Ecto neural progenitor cell (in vitro differentiated cells): Measurements from ENCODE around the gene TMEM213.
"Not testable (repeated sequence)": the region's sequence is repeated elsewhere in the genome, so short reads cannot be mapped to it uniquely, and the experiment has no call there.

Source experiments
- DNase-seq: peaks from one replicate; pipeline ENCODE4 v3.0.0-alpha.2; 2018; ENCODE audit warnings: low spot score

Gene TMEM213

DNA sequence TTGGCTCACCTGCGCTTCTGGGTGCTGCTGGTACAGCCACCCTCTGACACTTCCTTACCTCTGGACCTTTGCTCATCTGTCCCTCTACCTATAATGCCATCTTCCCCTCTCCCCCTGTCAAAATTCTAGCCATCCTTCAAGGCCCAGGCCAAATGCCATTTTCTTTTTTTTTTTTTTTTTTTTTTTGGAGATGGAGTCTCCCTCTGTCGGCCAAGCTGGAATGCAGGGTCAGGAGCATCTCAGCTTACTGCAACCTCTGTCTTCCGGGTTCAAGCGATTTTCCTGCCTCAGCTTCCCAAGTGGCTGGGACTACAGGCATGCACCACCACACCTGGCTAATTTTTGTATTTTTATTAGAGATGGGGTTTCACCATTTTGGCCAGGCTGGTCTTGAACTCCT is 748 bp upstream of the TMEM213 start:
- not testable (repeated sequence) for DNase-seq

DNA sequence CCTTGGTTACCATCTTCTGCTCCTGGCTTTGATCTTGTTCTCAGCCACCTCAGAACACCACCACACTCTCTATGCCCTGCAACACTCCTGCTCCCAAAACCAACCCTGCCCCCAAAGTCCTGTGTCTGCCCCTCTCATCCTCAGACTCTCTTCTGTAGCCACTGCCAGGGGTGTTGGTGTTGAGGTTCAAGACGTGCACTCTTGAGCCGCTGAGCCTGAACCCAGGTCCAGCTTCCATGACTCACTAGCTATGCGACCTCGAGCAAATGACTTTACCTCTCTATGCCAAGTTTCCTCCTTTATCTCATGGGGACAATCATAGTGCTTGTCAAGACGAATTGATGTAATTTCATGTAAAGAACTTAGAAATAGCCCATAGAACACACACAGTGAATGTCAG is 1.0 kb downstream of the TMEM213 start:
- no peak for DNase-seq

DNA sequence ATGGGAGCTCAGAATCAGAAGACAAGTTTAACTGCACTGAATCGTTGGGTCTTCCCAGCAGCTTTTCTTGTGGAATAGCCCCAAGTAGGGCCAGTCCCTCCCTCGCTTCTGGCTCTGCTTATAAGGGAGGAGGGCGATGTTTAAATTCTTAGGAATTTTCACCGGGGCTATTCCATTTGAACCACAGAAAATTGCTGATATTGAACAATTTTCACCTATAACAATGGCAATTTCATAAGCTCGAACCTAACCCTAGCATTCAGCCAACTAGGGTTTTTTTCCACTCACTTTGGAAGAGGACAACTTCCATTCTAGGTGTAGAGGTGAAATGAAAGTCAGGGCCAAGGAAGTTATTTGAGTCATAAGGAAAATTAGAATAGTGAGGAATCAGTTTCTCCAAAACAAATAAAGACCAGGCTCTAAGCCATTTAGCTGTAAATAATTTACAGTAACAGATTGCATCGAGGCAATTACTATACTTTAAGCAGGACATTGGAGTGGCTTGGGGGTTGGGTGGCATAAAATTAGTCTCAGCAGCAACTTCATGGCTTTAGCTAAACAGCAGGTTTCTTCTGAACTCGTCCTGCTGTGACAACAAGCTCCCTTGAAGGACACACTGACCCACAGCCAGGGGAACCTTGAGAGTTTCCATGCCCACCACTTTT is 1.7 kb downstream of the TMEM213 start:
- no peak for DNase-seq

DNA sequence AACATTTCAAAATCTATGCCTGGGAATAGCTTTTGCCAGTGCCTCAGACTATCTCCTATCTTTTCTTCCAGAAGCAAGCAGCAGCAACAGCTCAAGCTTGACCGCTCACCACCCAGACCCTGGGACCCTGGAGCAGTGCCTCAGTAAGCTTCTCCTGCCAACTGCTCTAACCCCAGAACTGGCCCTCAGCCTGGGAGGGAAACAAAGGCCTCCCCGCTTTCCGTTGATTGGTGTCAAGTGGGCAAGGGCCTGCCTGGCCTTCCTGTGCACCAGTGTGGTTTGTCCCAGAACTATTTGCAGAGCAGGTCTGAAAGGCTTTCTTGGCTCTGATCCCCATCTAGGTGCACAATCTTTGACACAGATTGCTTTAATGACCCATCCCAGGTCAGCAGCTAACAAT is 3.5 kb downstream of the TMEM213 start:
- DNase-seq, result no peak

DNA sequence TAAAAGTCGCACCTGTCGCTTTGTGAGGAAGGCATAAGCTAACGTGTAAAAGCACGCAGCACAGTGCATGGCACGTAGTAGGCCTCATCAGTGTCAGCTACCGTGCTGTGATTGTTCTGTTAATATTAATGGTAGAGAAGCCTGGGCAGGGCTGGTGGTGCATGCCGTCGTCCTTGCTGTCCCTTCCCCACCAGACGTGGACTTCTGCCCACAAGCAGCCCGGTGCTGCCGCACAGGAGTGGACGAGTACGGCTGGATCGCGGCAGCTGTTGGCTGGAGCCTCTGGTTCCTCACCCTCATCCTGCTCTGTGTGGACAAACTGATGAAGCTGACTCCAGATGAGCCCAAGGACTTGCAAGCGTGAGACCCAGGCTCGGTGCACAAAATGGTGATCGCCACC is 4.9 kb downstream of the TMEM213 start:
- DNase-seq, result no peak

DNA sequence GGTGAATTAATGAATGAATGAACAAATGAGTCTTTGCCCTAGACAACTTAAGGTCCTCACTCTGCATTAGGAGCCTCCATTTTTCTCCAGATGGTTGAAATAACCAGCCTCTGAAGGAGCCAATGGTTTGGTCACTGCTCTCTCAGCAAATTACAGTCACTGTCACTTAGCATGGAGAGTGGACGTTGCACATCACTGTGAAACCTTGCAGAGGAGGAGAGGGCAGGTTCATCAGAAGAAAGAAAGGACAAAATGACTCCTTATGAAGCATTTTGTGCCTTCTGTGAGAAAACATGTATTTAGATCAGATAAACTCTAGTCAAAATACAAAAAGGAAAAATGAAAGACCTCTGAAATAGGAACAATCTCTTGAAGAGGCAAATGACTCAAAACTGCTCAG is 6.8 kb downstream of the TMEM213 start:
- no peak for DNase-seq

DNA sequence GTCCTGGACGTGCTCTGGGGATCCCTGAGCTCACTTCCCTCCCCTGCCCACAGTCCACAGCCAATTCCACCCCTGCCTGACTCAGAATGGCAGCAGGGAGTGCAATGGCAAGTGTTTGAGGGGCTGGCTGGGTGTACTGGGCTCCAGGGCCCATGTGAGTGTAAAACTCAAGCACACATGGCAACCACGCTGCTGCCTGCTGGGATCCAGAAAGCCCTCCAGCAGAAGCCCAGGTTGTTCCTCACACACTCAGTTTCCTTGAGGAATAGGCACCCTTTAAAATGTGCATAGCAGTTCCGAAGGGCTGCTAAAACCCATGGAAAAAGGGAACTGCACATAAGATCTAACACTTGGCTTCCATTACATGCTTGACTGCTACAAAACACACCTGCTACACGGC is 11.6 kb downstream of the TMEM213 start:
- no peak for DNase-seq

DNA sequence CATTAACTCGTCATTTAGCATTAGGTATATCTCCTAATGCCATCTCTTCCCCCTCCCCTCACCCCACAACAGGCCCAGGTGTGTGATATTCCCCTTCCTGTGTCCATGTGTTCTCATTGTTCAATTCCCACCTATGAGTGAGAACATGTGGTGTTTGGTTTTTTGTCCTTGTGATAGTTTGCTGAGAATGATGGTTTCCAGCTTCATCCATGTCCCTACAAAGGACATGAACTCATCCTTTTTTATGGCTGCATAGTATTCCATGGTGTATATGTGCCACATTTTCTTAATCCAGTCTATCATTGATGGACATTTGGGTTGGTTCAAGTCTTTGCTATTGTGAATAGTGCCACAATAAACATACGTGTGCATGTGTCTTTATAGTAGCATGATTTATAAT is 13.5 kb downstream of the TMEM213 start:
- not testable (repeated sequence) for DNase-seq

DNA sequence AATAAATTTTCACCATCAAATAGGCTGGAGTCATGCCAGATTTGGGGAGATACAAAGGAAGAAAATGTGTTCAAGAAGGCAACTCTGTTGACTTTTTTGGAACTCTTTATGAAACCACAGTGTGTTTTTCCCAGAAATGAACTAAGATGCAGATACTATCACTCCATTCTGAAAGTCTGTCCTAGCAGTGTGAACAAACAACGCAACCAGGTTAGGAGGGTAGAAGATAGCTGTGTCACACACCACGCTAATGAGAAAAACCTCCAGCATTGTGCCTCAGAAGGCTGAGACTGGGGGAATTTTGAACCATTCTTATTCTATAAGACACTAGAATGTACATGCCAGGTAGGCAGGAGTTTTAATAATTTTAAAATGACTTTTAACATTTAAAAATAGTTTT is 16.2 kb downstream of the TMEM213 start:
- no peak for DNase-seq

DNA sequence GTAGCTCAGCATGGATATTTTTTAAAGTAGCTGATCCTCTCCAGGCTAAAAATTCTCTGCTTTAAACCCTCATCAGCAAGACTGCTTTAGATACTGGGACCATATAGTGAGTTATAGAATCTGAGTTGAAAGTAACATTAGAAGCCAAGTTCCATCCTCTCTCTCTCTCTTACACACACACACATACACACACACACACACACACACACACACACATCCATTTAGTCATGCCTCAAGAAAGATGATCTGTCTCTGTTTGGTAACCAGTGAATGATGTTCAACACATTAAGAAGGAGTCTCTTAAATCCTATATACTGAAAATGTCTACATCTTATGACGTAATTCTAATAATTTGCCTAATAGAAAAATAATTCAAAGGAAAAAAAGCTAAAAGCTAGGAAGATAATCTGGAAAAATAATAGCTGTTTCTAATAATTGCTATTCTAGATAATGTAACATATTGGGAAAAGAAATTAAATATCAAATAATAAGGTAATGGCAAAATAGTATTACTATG is 17.1 kb downstream of the TMEM213 start:
- DNase-seq, result no peak

DNA sequence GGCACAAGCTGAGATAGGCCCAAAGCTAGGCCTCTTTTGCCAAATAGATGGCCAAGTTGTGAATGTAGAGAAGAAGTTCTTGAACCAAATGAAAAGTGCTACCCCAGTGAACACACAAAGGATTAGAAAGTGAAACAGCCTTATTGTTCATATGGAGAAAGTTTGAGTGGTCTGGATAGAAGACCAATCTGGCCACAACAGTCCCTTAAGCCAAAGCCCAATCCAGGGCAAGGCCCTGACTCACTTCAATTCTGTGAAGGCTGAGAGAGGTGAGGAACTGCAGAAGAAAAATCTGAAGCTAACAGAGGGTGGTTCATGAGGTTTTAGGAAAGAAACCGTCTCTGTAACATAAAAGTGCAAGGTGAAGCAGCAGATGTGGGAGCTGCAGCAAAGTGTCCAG is 18.9 kb downstream of the TMEM213 start:
- DNase-seq, result no peak

DNA sequence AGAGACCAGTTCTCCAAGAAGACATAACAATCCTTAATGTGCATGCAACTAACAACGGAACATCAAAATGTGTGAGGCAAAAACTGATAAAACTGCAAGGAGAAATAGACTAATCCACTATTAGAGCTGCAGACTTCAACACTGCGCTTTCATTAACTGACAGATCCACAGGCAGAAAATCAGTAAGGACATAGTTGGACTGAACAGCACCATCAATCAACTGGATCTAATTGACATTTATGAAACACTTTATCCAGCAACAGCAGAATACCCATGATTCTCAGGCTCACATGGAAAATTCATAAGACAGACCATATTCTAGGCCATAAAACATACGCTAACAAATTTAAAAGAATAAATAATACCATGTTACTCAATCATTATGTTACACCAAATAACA is 21.8 kb downstream of the TMEM213 start:
- no peak for DNase-seq

DNA sequence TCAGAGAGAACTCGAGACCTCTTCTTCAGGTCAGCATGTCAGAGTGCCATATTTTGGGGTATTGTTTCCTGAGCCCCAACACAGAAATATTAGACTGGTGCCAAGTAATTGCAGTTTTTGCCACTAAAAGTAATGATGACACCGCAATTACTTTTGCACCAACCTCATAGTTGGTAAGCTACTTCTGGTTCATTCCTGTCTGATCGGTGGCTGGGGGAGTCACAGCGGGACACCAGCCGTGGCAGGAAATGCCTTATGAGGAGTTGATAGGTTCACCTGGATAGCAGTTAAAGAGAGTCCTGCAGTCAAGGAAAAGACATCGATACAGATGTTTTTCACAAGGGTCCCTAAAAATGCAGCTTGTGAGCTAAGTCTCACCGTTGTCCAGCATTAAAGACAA is 24.1 kb downstream of the TMEM213 start:
- DNase-seq, result no peak

DNA sequence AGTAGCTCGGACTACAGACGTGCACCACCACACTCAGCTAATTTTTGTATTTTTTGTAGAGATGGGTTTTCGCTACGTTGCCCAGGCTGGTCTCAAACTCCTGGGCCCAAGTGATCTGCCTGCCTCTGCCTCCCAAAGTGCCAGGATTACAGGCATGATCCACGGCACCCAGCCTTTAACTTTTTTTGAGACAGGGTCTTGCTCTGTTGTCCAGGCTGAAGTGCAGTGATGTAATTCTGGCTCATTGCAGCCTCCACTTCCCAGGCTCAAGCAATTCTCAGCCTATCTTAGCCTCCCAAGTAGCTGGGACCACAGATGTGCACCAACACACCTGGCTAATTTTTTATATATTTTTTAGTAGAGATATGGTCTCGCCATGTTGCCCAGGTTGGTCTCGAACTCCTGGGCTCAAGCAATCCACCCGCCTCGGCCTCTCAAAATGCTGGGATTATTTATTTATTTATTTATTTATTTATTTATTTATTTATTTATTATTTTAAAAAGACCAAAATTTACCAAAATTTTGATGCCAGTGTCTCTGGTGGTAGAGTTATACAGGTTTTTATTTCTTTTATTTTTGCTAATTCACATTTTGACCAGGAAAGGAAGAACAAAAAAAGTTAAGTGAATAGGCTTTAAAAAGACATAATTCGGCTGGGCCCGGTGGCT is 25.2 kb downstream of the TMEM213 start:
- DNase-seq, result no peak

DNA sequence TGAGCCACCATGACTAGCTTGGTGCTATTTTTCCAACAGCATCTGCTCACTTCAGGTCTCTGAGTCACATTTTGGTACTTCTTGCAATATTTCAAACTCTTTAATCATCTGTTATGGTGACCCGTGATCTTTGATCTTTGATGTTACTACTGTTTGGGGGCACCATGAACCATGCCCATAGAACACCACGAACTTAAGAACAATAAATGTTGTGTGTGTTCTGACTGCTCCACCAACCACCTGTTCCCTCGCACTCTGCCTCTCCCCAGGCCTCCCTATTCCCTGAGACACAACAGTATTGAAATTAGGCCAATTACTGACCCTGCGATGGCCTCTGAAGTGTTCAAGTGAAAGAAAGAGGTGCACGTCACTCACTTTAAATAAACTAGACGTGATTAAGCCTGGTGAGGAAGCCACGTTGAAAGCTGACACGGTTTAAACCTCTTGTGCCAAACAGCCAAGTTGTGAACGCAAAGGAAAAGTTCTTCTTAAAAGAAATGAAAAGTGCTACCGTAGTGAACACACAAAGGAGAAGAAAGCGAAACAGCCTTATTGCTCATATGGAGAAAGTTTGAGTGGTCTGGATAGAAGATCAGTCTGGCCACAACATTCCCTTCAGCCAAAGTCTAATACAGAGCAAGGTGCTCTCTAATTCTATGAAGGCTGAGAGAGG is 27.4 kb downstream of the TMEM213 start:
- no peak for DNase-seq

DNA sequence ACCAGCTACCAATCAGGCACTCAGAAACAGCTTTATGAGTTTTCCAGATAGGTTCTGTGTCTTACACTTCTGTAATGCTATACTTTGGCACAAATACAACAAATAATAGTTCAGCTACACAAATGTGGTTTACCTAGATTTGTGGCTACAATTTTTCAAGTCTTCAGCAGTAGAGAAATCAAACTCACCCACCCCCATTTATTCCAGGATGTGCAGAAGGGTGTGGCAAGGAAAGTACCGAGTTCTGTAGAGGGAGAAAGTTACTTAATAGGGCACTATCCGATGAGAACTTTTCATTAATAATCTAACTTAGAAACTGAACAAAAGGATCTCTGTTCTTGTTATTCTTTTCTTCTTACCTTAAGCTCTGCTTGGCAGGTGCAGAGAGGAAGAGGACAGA is 30.5 kb downstream of the TMEM213 start:
- DNase-seq, result no peak

DNA sequence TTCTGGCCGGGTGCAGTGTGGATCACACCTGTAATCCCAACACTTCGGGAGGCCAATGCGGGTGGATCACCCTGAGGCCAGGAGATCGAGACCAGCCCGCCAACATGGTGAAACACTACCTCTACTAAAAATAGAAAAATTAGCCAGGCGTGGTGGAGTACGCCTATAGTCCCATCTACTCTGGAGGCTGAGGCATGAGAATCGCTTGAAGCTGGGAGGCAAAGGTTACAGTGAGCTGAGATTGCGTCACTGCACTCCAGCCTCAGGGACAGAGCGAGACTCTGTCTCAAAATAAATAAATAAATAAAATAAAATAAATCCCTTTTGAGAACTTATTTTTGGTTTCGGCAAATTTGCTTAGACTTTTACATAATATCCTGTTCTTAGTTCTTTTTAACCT is 31.5 kb downstream of the TMEM213 start:
- DNase-seq, result no peak

DNA sequence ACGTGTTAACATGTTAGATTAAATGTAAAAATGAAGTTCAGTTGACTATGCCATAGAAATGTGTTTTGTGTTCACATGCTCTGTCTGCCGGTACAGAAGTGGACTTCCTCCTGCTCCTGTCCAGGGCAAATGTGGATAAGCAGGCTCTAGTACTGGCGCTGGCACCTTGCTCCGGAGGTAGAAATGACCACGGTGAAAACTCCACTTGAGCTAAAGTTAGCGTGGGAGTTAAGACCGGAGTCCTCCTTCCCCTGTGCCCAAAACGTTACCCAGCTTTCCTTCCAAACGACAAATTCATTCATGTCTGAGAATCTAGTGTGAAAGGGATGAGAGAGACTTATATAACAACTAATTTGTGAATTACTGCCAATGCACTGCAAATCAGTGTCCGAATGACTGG is 35.2 kb downstream of the TMEM213 start:
- no peak for DNase-seq

DNA sequence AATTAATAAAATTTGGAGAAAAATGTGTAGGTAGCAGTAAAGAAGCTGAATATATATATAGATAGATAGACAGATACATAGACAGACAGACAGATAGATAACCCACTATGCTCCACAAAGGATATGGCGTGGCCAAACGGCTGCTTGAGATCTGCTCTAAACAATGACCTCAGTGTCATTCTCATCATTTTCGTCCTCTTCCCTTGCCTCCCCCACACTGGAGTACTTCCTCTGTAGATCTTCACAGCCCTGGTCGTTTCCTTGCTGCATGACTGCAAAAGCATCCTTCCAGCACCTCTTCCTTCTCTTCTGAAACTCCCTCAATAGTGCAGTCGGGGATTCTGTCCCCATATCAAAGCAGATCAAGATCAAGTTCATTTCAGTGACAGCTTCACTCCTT is 35.8 kb downstream of the TMEM213 start:
- DNase-seq, result no peak

DNA sequence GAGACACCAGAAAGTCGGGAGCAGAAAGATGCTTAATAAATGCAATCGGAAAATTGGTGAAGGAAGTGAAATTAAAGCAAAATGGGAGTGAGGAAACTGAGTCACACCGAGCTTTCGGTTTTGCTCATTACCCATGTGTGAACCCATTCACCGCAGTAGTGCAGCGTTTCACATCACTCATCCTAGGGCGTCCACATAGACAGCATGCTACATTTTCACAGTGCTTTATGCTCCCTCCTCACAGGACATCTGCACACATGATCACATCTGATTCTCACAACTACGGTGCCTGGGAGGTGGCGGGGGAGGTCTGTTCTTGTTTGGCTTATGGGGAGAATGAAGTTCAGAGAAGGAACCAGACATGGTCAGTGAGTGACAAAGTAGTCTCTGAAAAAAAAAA is 36.8 kb downstream of the TMEM213 start:
- no peak for DNase-seq

DNA sequence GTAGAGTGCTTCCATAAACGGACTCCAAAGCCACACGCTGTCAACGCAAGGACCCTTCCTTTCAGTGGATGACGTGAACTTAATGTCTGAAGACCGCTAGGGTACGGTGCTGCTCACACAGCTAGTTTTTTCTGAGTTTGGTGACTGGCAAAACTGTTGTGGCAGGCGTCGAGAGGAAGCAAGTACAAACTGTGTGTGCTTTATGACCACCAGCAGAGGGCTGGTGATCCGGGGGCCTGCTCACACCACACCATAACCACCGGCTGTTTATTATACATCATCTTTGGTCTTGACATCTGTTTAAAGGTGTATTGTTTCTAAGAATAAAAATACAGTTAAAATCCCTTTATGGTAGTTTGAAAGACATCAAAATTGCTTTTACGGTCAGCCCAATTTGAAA is 37.3 kb downstream of the TMEM213 start:
- no peak for DNase-seq

DNA sequence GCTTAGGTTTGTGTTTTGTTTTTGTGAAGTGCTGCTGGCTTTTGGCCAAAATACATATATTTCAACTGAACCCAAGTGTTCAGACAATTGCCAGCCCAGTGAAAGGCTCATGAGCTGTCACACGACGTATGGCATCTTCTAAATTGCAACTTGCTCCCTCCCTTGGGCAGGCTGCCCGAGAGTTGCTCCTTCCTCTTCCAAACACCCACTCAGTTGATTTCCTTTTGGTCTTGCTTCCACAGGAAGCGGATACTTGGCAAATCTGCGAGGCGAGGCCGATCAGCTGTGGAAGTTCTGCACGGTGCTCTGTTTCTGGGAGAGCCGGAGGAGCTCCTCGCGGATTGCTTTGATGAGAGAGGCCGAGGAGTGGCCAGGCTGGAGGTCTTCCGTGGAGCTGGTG is 39.8 kb downstream of the TMEM213 start:
- DNase-seq, result no peak

DNA sequence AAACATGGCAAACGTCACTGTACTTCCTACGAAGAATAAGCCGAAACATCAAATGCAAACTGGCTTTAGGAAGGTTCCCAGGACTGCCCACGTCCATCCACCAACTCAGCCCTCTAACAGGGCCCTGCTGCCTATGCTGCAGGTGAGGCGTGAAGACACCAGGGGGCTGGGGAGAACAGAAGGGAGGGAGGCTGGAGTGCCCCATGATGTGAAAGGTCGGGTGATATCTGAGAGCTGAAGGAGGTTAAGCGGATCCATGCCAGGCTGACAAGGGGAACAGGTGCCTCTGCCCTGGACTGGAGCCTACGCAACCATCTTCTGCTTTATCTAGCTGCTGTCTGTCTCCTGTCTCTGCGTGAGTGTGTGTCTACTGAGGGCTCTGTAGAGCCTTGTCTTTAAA is 40.4 kb downstream of the TMEM213 start:
- no peak for DNase-seq
